Sigmoid colon (tissue), 7 donors: Measurements from ENCODE around the gene WDR11. TPM values are rescaled to one million over a fixed set of nuclear protein-coding genes. Genes with fewer than 3 reads are reported as not detected.

ENCODE experiments used
- DNase-seq: peaks from one replicate; pipeline ENCODE4 v3.0.0-alpha.2; 2019
- H3K27ac ChIP-seq, 4 donors: fragments of 200-600 bp; sonication (generic); one replicate each; pipeline ENCODE4 v1.5.1; 2016 to 2019; ENCODE audit warnings: mild to moderate bottlenecking in 1 of 4
- H3K27me3 ChIP-seq, 3 donors: fragments of 200-600 bp; sonication (generic); one replicate each; pipeline ENCODE4 v1.5.1; 2019; ENCODE audit warnings: mild to moderate bottlenecking in 1 of 3
- H3K36me3 ChIP-seq, 4 donors: fragments of 200-600 bp; sonication (generic); one replicate each; pipeline ENCODE4 v1.5.1; 2016 to 2019
- H3K4me1 ChIP-seq, 4 donors: fragments of 200-600 bp; sonication (generic); one replicate each; pipeline ENCODE4 v1.5.1; 2017 to 2019
- H3K4me3 ChIP-seq, 4 donors: fragments of 200-600 bp; sonication (generic); one replicate each; pipeline ENCODE4 v1.5.1; 2017 to 2019; ENCODE audit warnings: mild to moderate bottlenecking in 2 of 4, moderate library complexity in 1 of 4
- H3K9me3 ChIP-seq, 4 donors: fragments of 200-600 bp in 3 of 4; sonication (generic) in 3 of 4; one replicate each; pipeline versions ENCODE4 v1.5.1 to v1.6.1; 2013 to 2019
- EP300 ChIP-seq, 4 donors: sonication (generic); formaldehyde crosslinking; IDR thresholded peaks; one replicate each; pipeline ENCODE4 v1.6.1; 2017; ENCODE audit warnings: antibody characterized with exemption in 4 of 4
- POLR2A ChIP-seq, 2 donors: fragments of 450-650 bp; IDR thresholded peaks; one replicate each; pipeline ENCODE4 v1.6.1; 2016; ENCODE audit warnings: antibody characterized with exemption in 2 of 2, mild to moderate bottlenecking in 2 of 2, moderate library complexity in 2 of 2
- POLR2AphosphoS5 ChIP-seq, 4 donors: sonication (generic); formaldehyde crosslinking; IDR thresholded peaks; one replicate each; pipeline ENCODE4 v1.6.1; 2017; ENCODE audit warnings: antibody characterized with exemption in 4 of 4
- WGBS, 2 donors: extraction: QIAGEN DNeasy Blood & Tissue Kit; methylation state at CpG; one replicate each; pipeline ENCODE4 v1.1.7; 2013; 5-methylcytosine and 5-hydroxymethylcytosine counted together
- intact Hi-C: fragments of 100-400 bp; cut with DNase I; formaldehyde crosslinking; loops from one replicate; pipeline ENCODE4 v1.15.1; 2023
- polyA plus RNA-seq, 3 donors: library from polyadenylated mRNA; stranded (reverse); fragments of 200-250 nt; gene quantifications; one replicate each; pipeline ENCODE4 v1.2.3, GENCODE V29; 2013
- total RNA-seq, 4 donors: library from RNA; depleted of rRNA; stranded (reverse); fragments of >200 nt; gene quantifications; one replicate each; pipeline ENCODE4 v1.1.0, GENCODE V29; 2016
- TF ChIP-seq, protein P1 (sequence below), 4 experiments: fragments of 450-650 bp in 3 of 4; fragments of 200-600 bp in 1 of 4; IDR thresholded peaks; one replicate each; pipeline ENCODE4 v1.5.1; 2016 to 2019; ENCODE audit warnings: antibody characterized with exemption in 4 of 4, mild to moderate bottlenecking in 3 of 4, moderate library complexity in 2 of 4
- donor health status: healthy with polysubstance abuse.
- donor health status: Bipolar disorder and iron deficiency.
- donor health status: healthy.

WDR11 gene
- total and polyA plus RNA-seq, 7 donors, result 18.5 to 65.1 (median 40.3) TPM

- 96 to 98% methylated on average over 4 of the region's 4 CpGs for WGBS, 2 donors
- Histone ChIP-seq H3K4me3 (no peak overlapping the region), H3K9me3 (no peaks in the 10 kb centered on the region), H3K36me3 (no peaks in the 10 kb centered on the region), H3K27me3 (peaks cover 0 to 6% (median 0%) of the 10 kb centered on the region in 3 donors), H3K27ac (no peak overlapping the region), H3K4me1 (peaks cover 0 to 29% (median 24%) of the 10 kb centered on the region in 4 donors)
- intact Hi-C loops, result loop anchor here (1.0 to 10.0 kb wide), 5 partner anchors 78 to 790 kb away; partner anchors contain the start of gene FGFR2
- TF ChIP-seq POLR2A (IDR thresholded peaks at IDR 0.05), result no peak
- no peak for TF ChIP-seq POLR2AphosphoS5 (IDR thresholded peaks at IDR 0.05)
- TF ChIP-seq, protein P1, sequence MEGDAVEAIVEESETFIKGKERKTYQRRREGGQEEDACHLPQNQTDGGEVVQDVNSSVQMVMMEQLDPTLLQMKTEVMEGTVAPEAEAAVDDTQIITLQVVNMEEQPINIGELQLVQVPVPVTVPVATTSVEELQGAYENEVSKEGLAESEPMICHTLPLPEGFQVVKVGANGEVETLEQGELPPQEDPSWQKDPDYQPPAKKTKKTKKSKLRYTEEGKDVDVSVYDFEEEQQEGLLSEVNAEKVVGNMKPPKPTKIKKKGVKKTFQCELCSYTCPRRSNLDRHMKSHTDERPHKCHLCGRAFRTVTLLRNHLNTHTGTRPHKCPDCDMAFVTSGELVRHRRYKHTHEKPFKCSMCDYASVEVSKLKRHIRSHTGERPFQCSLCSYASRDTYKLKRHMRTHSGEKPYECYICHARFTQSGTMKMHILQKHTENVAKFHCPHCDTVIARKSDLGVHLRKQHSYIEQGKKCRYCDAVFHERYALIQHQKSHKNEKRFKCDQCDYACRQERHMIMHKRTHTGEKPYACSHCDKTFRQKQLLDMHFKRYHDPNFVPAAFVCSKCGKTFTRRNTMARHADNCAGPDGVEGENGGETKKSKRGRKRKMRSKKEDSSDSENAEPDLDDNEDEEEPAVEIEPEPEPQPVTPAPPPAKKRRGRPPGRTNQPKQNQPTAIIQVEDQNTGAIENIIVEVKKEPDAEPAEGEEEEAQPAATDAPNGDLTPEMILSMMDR (IDR thresholded peaks at IDR 0.05), result no peak
- no peak for TF ChIP-seq EP300 (IDR thresholded peaks at IDR 0.05)
- no peak for DNase-seq
Measured at GRCh38 chr10:120944586-120945125, 93.5 kb downstream of the WDR11 start.

GRCh38 chr10:120945182-120945581, 94.0 kb downstream of the WDR11 start:
- Histone ChIP-seq H3K27me3 (peaks cover 0 to 11% (median 0%) of the 10 kb centered on the region in 3 donors), H3K4me1 (peaks cover 0 to 34% (median 25%) of the 10 kb centered on the region in 4 donors), H3K9me3 (no peaks in the 10 kb centered on the region), H3K36me3 (no peaks in the 10 kb centered on the region), H3K4me3 (no peak overlapping the region), H3K27ac (peak overlapping the region; percentile 68 to 75 (median 72))
- peak; percentile 33 for DNase-seq
- TF ChIP-seq, protein P1 (IDR thresholded peaks at IDR 0.05), result no peak
- TF ChIP-seq EP300 (IDR thresholded peaks at IDR 0.05) (no peak), POLR2AphosphoS5 (IDR thresholded peaks at IDR 0.05) (no peak), POLR2A (IDR thresholded peaks at IDR 0.05) (no peak)
- WGBS, 2 donors, result 93 to 98% methylated on average over 1 of the region's 1 CpG
- intact Hi-C loops, result loop anchor here (1.0 to 10.0 kb wide), 5 partner anchors 77 to 789 kb away; partner anchors contain the start of gene FGFR2

DNA sequence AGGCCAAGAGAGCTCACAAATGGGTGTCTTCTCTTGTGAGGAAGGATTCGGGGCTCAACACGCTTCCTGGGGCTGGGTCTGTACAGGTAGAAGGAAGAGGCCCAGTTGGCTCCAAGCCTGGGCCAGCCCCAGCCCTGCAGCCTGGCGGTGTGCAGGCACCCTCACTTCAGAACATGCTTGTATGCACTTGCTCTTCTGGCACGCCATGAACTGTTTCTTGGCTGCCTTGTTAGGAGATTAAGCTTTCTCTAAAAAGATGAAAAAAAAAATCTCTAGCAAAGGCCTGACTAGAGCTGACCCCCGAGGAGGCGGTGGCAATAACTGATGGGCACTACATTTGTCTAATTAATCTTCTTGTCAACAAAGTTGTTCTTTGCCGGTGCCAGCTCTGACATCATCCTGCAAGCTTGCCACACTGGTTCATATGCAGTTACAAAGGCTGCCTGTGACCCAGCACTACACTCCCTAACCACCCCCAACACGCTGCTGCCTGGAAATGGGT, 94.7 kb downstream of the WDR11 start:
- no peaks in the 10 kb centered on the region for H3K36me3 ChIP-seq
- H3K4me1 ChIP-seq, result peaks cover 0 to 35% (median 25%) of the 10 kb centered on the region in 4 donors
- intact Hi-C loops, result loop anchor here (1.0 to 10.0 kb wide), 5 partner anchors 76 to 788 kb away; partner anchors contain the start of gene FGFR2
- H3K4me3 ChIP-seq, result no peak overlapping the region
- peak; percentile 79 for DNase-seq
- TF ChIP-seq, protein P1 (IDR thresholded peaks at IDR 0.05), result no peak
- no peak for TF ChIP-seq POLR2A (IDR thresholded peaks at IDR 0.05)
- peak in 2 of 4 donors; percentile 1 to 33 for TF ChIP-seq EP300 (IDR thresholded peaks at IDR 0.05)
- peak in 3 of 4 donors; percentile 32 to 38 (median 33) for TF ChIP-seq POLR2AphosphoS5 (IDR thresholded peaks at IDR 0.05)
- H3K27ac ChIP-seq, result peak overlapping the region; percentile 68 to 75 (median 72)
- 45 to 69% methylated on average over 8 of the region's 8 CpGs for WGBS, 2 donors
- H3K9me3 ChIP-seq, result no peaks in the 10 kb centered on the region
- peaks cover 0 to 12% (median 0%) of the 10 kb centered on the region in 3 donors for H3K27me3 ChIP-seq

- intact Hi-C loops, result loop anchor here (5.0 to 10.0 kb wide), 4 partner anchors 76 to 651 kb away; partner anchors contain the start of gene FGFR2
- 82 to 89% methylated on average over 7 of the region's 7 CpGs for whole genome bisulfite sequencing, 2 donors
Measured at GRCh38 chr10:120946497-120946896, 95.3 kb downstream of the WDR11 start.

More at GRCh38 chr10:120946497-120946896, 95.3 kb downstream of the WDR11 start:
- H3K4me3 ChIP-seq, result no peak overlapping the region
- no peak for DNase-seq
- H3K4me1 ChIP-seq, result peaks cover 0 to 35% (median 25%) of the 10 kb centered on the region in 4 donors
- H3K9me3 ChIP-seq, result no peaks in the 10 kb centered on the region
- H3K36me3 ChIP-seq, result no peaks in the 10 kb centered on the region
- TF ChIP-seq POLR2A (IDR thresholded peaks at IDR 0.05), result no peak
- TF ChIP-seq, protein P1 (IDR thresholded peaks at IDR 0.05), result no peak
- no peak for TF ChIP-seq EP300 (IDR thresholded peaks at IDR 0.05)
- no peak for TF ChIP-seq POLR2AphosphoS5 (IDR thresholded peaks at IDR 0.05)
- H3K27me3 ChIP-seq, result peaks cover 0 to 12% (median 0%) of the 10 kb centered on the region in 3 donors
- peak overlapping the region; percentile 68 to 75 (median 72) for H3K27ac ChIP-seq
